Large intestine (tissue), 12 donors: Measurements from ENCODE around the gene SHISAL1. TPM values are rescaled to one million over a fixed set of nuclear protein-coding genes. Genes with fewer than 3 reads are reported as not detected.

ENCODE experiments used
- DNase-seq, 2 donors: peaks; one replicate each; pipeline versions ENCODE4 v3.0.0 to v3.0.0-alpha.2; 2013
- H3K27ac ChIP-seq: one replicate; pipeline ENCODE4 v1.5.1; 2013; ENCODE audit warnings: low read length
- H3K27me3 ChIP-seq: 2 replicates; pipeline ENCODE4 v1.6.1; 2013; ENCODE audit warnings: low read length; ENCODE audit not compliant: control insufficient read depth, insufficient read depth
- H3K36me3 ChIP-seq: 2 replicates; pipeline ENCODE4 v1.6.1; 2013; ENCODE audit warnings: low read length; ENCODE audit not compliant: control insufficient read depth, insufficient read depth
- H3K4me1 ChIP-seq: one replicate; pipeline ENCODE4 v1.6.1; 2013; ENCODE audit warnings: low read length; ENCODE audit not compliant: control insufficient read depth, insufficient read depth
- H3K4me3 ChIP-seq: one replicate; pipeline ENCODE4 v1.5.1; 2013; ENCODE audit warnings: low read length
- H3K9me3 ChIP-seq: one replicate; pipeline ENCODE4 v1.6.1; 2013; ENCODE audit warnings: mild to moderate bottlenecking, low read depth, low read length, moderate library complexity; ENCODE audit not compliant: control insufficient read depth
- WGBS: methylation state at CpG from one replicate; pipeline ENCODE4 v1.1.5; 2013; ENCODE audit warnings: low lambda C conversion rate; ENCODE audit not compliant: insufficient coverage; 5-methylcytosine and 5-hydroxymethylcytosine counted together
- long read RNA-seq, 11 donors: transcript quantifications; one replicate each; lab custom pipeline, GENCODE V29; 2026
- polyA plus RNA-seq: library from polyadenylated mRNA; unstranded; fragments of 120-200 nt; gene quantifications from one replicate; pipeline ENCODE4 v1.2.1, GENCODE V29; 2013

SHISAL1 gene
- polyA plus RNA-seq: 1.9 TPM
- long read RNA-seq, donor 1: 0 reads
- long read RNA-seq, donor 2: 0 reads
- long read RNA-seq, donor 3: 0 reads
- long read RNA-seq, donor 4: 0 reads
- long read RNA-seq, donor 5: 0 reads
- long read RNA-seq, donor 6: 0 reads
- long read RNA-seq, donor 7: 0 reads
- long read RNA-seq, donor 8: 0 reads
- long read RNA-seq, donor 9: 0 reads
- long read RNA-seq, donor 10: 0 reads
- long read RNA-seq, donor 11: 0 reads

- H3K9me3 ChIP-seq: no peaks in the 10 kb centered on the region
- no CpG with 5 or more reads among the region's 12 CpGs for WGBS
- no peak within 1 kb of the TSS for H3K4me3 ChIP-seq
- H3K4me1 ChIP-seq: no peaks in the 10 kb centered on the region
- no peak within 1 kb of the TSS for H3K27ac ChIP-seq
- DNase-seq: no peak
- no peaks in the 10 kb centered on the region for H3K36me3 ChIP-seq
- H3K27me3 ChIP-seq: no peaks in the 10 kb centered on the region
Observed at GRCh38 chr22:44312766-44313165, at the start of gene SHISAL1. TSS of gene SHISAL1 (minus strand) at chr22:44312951. CDS start at chr22:44300945, 12,006 bp downstream.

- Histone ChIP-seq H3K9me3 (no peaks in the 10 kb centered on the region), H3K36me3 (no peaks in the 10 kb centered on the region), H3K4me1 (no peaks in the 10 kb centered on the region), H3K27ac (no peak overlapping the region), H3K27me3 (peaks cover 7% of the 10 kb centered on the region), H3K4me3 (no peak overlapping the region)
- no CpG with 5 or more reads among the region's 12 CpGs for WGBS
- DNase-seq: no peak
Observed at GRCh38 chr22:44361391-44362126, 48.8 kb upstream of the SHISAL1 start.

DNA sequence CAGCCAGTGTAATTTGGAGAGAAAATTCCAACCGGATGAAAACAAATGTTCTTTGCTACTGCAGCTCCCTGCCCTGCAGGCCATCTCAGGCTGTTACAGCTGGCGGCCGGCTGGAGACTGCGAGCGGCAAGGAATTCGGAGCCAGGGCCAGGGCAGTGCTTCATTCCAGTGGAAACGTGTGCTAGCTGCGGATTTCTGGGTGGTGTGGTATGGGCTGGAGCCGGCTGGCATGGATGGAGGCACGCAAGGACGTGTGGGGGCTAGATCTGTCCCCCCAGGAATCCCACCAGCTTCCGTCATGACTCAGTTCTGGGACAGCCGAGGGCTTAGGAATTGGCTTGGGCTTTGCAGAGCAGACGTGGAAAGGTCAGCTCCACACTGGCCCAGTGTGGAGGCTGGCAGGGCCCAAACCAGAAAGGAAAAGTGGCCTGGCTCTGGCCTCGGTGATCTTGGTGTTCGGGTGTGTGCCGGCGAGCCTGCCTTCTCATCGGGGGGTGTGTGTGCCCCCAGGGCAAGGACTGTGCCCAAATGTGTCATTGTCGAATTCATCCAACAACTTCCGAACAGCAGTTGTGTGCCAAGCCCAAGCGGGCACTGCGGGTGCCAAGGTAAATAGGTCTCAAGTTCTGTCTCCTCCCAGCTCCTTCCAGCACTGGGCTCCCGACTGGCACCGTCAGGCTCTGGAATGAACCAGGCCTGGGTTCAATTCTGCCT, 48.1 kb upstream of the SHISAL1 start:
- H3K9me3 ChIP-seq: no peaks in the 10 kb centered on the region
- H3K4me3 ChIP-seq: no peak overlapping the region
- no peaks in the 10 kb centered on the region for H3K4me1 ChIP-seq
- H3K36me3 ChIP-seq: no peaks in the 10 kb centered on the region
- H3K27ac ChIP-seq: no peak overlapping the region
- no CpG with 5 or more reads among the region's 25 CpGs for WGBS
- DNase-seq: no peak
- peaks cover 7% of the 10 kb centered on the region for H3K27me3 ChIP-seq

DNA sequence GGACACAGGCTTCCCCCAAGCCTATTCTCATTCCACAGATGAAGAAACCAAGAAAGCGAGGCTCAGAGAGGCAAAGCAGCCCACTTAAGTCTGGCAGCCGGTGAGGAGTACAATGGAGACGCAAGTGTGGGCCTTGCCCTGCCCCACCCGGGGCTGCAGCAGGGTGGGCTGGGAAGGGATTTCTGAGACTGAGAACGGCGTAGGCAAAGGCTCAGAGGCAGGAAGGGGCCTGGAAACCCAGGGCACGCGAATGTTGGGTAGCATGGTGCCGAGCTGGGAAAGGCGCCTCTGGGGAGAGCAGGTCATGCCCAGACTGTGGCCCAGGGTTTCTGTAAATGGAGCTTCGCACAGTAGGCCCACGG, 47.5 kb upstream of the SHISAL1 start:
- H3K9me3 ChIP-seq: no peaks in the 10 kb centered on the region
- H3K4me3 ChIP-seq: no peak overlapping the region
- H3K27ac ChIP-seq: no peak overlapping the region
- H3K36me3 ChIP-seq: no peaks in the 10 kb centered on the region
- no CpG with 5 or more reads among the region's 12 CpGs for WGBS
- H3K4me1 ChIP-seq: no peaks in the 10 kb centered on the region
- no peak for DNase-seq
- peaks cover 7% of the 10 kb centered on the region for H3K27me3 ChIP-seq

DNA sequence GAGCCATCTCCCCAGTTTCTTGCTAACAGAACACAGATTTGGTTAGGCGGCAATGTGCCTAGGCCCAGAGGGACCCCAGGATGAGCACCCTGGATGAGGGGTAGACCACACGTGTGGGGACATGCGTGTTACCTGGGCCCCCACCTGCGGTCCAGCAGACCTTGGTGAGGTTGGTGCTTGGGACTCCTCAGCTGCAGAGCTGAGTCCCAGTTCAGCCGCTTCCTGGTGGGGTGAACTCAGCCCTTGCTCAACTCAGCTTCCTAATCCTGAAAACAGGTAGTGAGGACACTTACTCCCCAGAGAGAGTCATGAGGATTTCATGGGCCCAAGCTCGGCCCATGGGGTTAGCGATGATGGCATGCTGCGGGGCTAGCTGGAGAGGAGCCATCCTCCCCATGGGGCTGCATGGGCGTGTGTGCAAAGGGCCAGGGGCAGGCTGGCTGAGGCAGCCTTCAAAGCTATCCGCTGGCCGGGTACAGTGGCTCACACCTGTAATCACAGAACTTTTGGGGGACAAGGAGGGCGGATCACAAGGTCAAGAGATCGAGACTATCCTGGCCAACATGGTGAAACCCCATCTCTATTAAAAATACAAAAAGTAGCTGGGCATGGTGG, 46.9 kb upstream of the SHISAL1 start:
- no CpG with 5 or more reads among the region's 13 CpGs for WGBS
- Histone ChIP-seq H3K36me3 (no peaks in the 10 kb centered on the region), H3K27ac (no peak overlapping the region), H3K9me3 (no peaks in the 10 kb centered on the region), H3K4me3 (no peak overlapping the region), H3K27me3 (peaks cover 7% of the 10 kb centered on the region), H3K4me1 (no peaks in the 10 kb centered on the region)
- no peak for DNase-seq

GRCh38 chr22:44358709-44359440, 46.1 kb upstream of the SHISAL1 start:
- Histone ChIP-seq H3K36me3 (no peaks in the 10 kb centered on the region), H3K4me3 (no peak overlapping the region), H3K27me3 (peaks cover 7% of the 10 kb centered on the region), H3K27ac (peak overlapping the region; percentile 24), H3K4me1 (no peaks in the 10 kb centered on the region), H3K9me3 (no peaks in the 10 kb centered on the region)
- no peak for DNase-seq
- WGBS: 60% methylated on average over 1 of the region's 17 CpGs

DNA sequence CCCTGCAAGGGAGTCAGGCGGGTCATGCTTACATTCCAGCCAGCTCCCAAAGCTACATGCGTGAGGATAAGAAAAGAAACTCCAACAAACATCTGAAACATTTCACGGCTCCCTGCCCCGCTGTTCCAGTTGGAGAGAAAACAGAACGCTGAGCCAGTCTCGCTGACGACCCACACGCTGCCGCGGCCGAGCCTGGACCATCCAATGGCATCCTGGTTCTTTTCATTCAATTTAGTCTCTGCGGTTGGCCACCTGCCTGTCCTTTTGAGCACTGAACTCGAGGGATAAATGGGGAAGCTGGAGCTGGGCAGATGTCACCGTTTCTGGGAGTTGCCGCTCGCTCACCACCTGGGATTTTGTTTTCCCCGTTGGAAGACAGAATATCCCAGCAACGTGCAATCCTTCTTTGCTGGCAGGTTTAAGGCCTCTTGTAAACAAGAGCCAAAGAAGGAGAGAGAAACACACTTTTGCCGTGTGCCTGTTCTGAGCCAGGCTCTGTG, 45.3 kb upstream of the SHISAL1 start:
- Histone ChIP-seq H3K9me3 (no peaks in the 10 kb centered on the region), H3K4me1 (no peaks in the 10 kb centered on the region), H3K4me3 (no peak overlapping the region), H3K27me3 (peaks cover 7% of the 10 kb centered on the region), H3K27ac (peak overlapping the region; percentile 33), H3K36me3 (no peaks in the 10 kb centered on the region)
- WGBS: no CpG with 5 or more reads among the region's 19 CpGs
- DNase-seq: peak in 1 of 2 donors; percentile 28

- DNase-seq: no peak
- H3K9me3 ChIP-seq: no peaks in the 10 kb centered on the region
- H3K36me3 ChIP-seq: no peaks in the 10 kb centered on the region
- WGBS: no CpG with 5 or more reads among the region's 10 CpGs
- no peaks in the 10 kb centered on the region for H3K4me1 ChIP-seq
- peak overlapping the region; percentile 33 for H3K27ac ChIP-seq
- H3K27me3 ChIP-seq: peaks cover 7% of the 10 kb centered on the region
- H3K4me3 ChIP-seq: no peak overlapping the region
Observed at GRCh38 chr22:44357296-44357965, 44.7 kb upstream of the SHISAL1 start.

- Histone ChIP-seq H3K4me3 (no peak overlapping the region), H3K36me3 (no peaks in the 10 kb centered on the region), H3K9me3 (no peaks in the 10 kb centered on the region), H3K4me1 (peaks cover 3% of the 10 kb centered on the region), H3K27ac (no peak overlapping the region), H3K27me3 (peaks cover 9% of the 10 kb centered on the region)
- WGBS: no CpG with 5 or more reads among the region's 4 CpGs
- DNase-seq: no peak
Observed at GRCh38 chr22:44355716-44356070, 42.9 kb upstream of the SHISAL1 start.
